Keratinocyte (primary cell): ENCODE measurements around the gene PRPF6. TPM values are rescaled to one million over a fixed set of nuclear protein-coding genes. Genes with fewer than 3 reads are reported as not detected.

ENCODE experiments used
- DNase-seq: peaks from one replicate; pipeline ENCODE4 v3.0.0-alpha.2; 2011; ENCODE audit warnings: low read depth, missing footprints, low spot score
- FAIRE-seq: peaks from 2 replicates; lab custom pipeline; 2011; peaks lifted over from hg19 to GRCh38; lab: Jason Lieb, UNC
- H2AFZ ChIP-seq: 2 replicates; pipeline ENCODE4 v1.6.0; 2012; ENCODE audit warnings: low read length, control low read depth, inconsistent platforms; ENCODE audit not compliant: control insufficient read depth
- H3K27ac ChIP-seq: 2 replicates; pipeline ENCODE4 v1.5.1; 2011; ENCODE audit warnings: low read length; ENCODE audit not compliant: control insufficient read depth, insufficient read depth
- H3K27me3 ChIP-seq: 3 replicates; pipeline ENCODE4 v1.6.0; 2011; ENCODE audit warnings: low read length; ENCODE audit not compliant: control insufficient read depth, insufficient read depth; ENCODE audit errors: extremely low read depth
- H3K36me3 ChIP-seq, 2 experiments: 2 replicates in 1 of 2; 3 replicates in 1 of 2; pipeline ENCODE4 v1.5.1; 2011; ENCODE audit warnings: low read length in 2 of 2, mild to moderate bottlenecking in 1 of 2; ENCODE audit not compliant: control insufficient read depth in 2 of 2, insufficient read depth in 2 of 2; ENCODE audit errors: extremely low read depth in 1 of 2
- H3K4me1 ChIP-seq: 3 replicates; pipeline ENCODE4 v1.5.1; 2011; ENCODE audit warnings: low read length; ENCODE audit not compliant: control insufficient read depth, insufficient read depth; ENCODE audit errors: extremely low read depth
- H3K4me2 ChIP-seq: 3 replicates; pipeline ENCODE4 v1.6.0; 2011; ENCODE audit warnings: low read depth, low read length; ENCODE audit not compliant: control insufficient read depth, insufficient read depth; ENCODE audit errors: extremely low read depth
- H3K4me3 ChIP-seq, 3 experiments: fragments of 200-600 bp in 1 of 3; sonication (generic) in 1 of 3; 2 replicates in 2 of 3; 3 replicates in 1 of 3; pipeline ENCODE4 v1.5.1; 2011 to 2016; ENCODE audit warnings: low read length in 3 of 3, mild to moderate bottlenecking in 3 of 3, control low read depth in 2 of 3, inconsistent platforms in 1 of 3, low read depth in 1 of 3, mixed read lengths in 1 of 3, mixed run types in 1 of 3, moderate library complexity in 1 of 3; ENCODE audit not compliant: control insufficient read depth in 2 of 3, insufficient read depth in 2 of 3; ENCODE audit errors: extremely low read depth in 1 of 3
- H3K79me2 ChIP-seq: 2 replicates; pipeline ENCODE4 v1.6.0; 2012; ENCODE audit warnings: low read length; ENCODE audit not compliant: control insufficient read depth, insufficient read depth
- H3K9ac ChIP-seq: 3 replicates; pipeline ENCODE4 v1.6.0; 2011; ENCODE audit warnings: low read length; ENCODE audit not compliant: control insufficient read depth, insufficient read depth; ENCODE audit errors: extremely low read depth
- H3K9me1 ChIP-seq: 3 replicates; pipeline ENCODE4 v1.6.0; 2011; ENCODE audit warnings: low read length; ENCODE audit not compliant: control insufficient read depth, insufficient read depth; ENCODE audit errors: extremely low read depth
- H3K9me3 ChIP-seq: 2 replicates; pipeline ENCODE4 v1.5.1; 2012; ENCODE audit warnings: low read depth, low read length; ENCODE audit not compliant: control insufficient read depth
- H4K20me1 ChIP-seq: 3 replicates; pipeline ENCODE4 v1.6.0; 2011; ENCODE audit warnings: low read length; ENCODE audit not compliant: control insufficient read depth, insufficient read depth; ENCODE audit errors: extremely low read depth
- CTCF ChIP-seq, 3 experiments: IDR thresholded peaks in 1 of 3; conservative IDR thresholded peaks in 1 of 3; optimal IDR thresholded peaks in 1 of 3; 2 replicates in 2 of 3; 3 replicates in 1 of 3; pipeline versions ENCODE3 to v1.5.1; 2011; ENCODE audit warnings: low read length in 3 of 3, mild to moderate bottlenecking in 3 of 3, moderate library complexity in 2 of 3, control low read depth in 1 of 3, inconsistent platforms in 1 of 3; ENCODE audit not compliant: insufficient read depth in 2 of 3; ENCODE audit errors: extremely low read depth in 1 of 3
- EZH2 ChIP-seq: IDR thresholded peaks from one replicate; pipeline ENCODE4 v1.6.1; 2012; ENCODE audit warnings: inconsistent platforms, mild to moderate bottlenecking, low read length, moderate library complexity
- dilution Hi-C: fragments of 300-500 bp; cut with MboI; formaldehyde crosslinking; loops from one replicate; pipeline ENCODE4 v1.7.0; 2020; ENCODE audit warnings: low sequenced_read_pairs; ENCODE audit not compliant: extremely low pct_ligation_motif_present
- polyA plus RNA-seq, 5 experiments: library from polyadenylated mRNA; depleted of rRNA in 3 of 5; stranded (reverse) in 3 of 5; stranded (forward) in 1 of 5; unstranded in 1 of 5; fragments of >200 nt; gene quantifications; 1 replicate in 1 of 5; 2 replicates in 3 of 5; 3 replicates in 1 of 5; pipeline versions ENCODE4 v1.2.1 to v1.2.3, GENCODE V29; 2011 to 2012; ENCODE audit warnings: missing spikeins in 2 of 5, low read depth in 1 of 5, low replicate concordance in 1 of 5

PRPF6 gene
- polyA plus RNA-seq, 1 donor (not counting 4 experiments of a cell fraction or from before 2014, with no cell fraction given) = 30.5 TPM

GRCh38 chr20:64024141-64024990, 43.4 kb downstream of the PRPF6 start:
- TF ChIP-seq EZH2 = no peak
- no peak for TF ChIP-seq CTCF (optimal IDR thresholded peaks at IDR 0.05 in 1 of 3, IDR thresholded peaks at IDR 0.05 in 1 of 3, conservative IDR thresholded peaks at IDR 0.05 in 1 of 3; ENCODE audit: extremely low read depth in 1 of 3, insufficient read depth in 2 of 3, low read length in 3 of 3)
- dilution Hi-C loops = no loop called here
- Histone ChIP-seq H3K9me1 (no peaks in the 10 kb centered on the region), H3K4me2 (no peak overlapping the region), H3K4me3 (no peak overlapping the region), H3K9me3 (no peaks in the 10 kb centered on the region), H3K36me3 (peaks cover 34 to 37% of the 10 kb centered on the region in 2 experiments), H3K27me3 (no peaks in the 10 kb centered on the region), H3K79me2 (peaks cover 6% of the 10 kb centered on the region), H4K20me1 (no peaks in the 10 kb centered on the region), H3K27ac (no peak overlapping the region), H3K4me1 (no peaks in the 10 kb centered on the region), H2AFZ (no peak overlapping the region), H3K9ac (no peak overlapping the region)
- FAIRE-seq (no peak), DNase-seq (no peak)

- TF ChIP-seq CTCF (optimal IDR thresholded peaks at IDR 0.05 in 1 of 3, IDR thresholded peaks at IDR 0.05 in 1 of 3, conservative IDR thresholded peaks at IDR 0.05 in 1 of 3; ENCODE audit: extremely low read depth in 1 of 3, insufficient read depth in 2 of 3, low read length in 3 of 3) = no peak
- no peak for TF ChIP-seq EZH2
- dilution Hi-C loops = no loop called here
- Histone ChIP-seq H3K9me3 (no peaks in the 10 kb centered on the region), H3K4me2 (no peak overlapping the region), H3K79me2 (peaks cover 6% of the 10 kb centered on the region), H2AFZ (no peak overlapping the region), H3K27me3 (no peaks in the 10 kb centered on the region), H3K9ac (no peak overlapping the region), H3K9me1 (no peaks in the 10 kb centered on the region), H3K4me3 (no peak overlapping the region), H4K20me1 (no peaks in the 10 kb centered on the region), H3K36me3 (peaks cover 31 to 37% of the 10 kb centered on the region in 2 experiments), H3K4me1 (no peaks in the 10 kb centered on the region), H3K27ac (no peak overlapping the region)
- DNase-seq = no peak
- FAIRE-seq = no peak
Measured at GRCh38 chr20:64025101-64025825, 44.3 kb downstream of the PRPF6 start.
